Nephron progenitor cell (in vitro differentiated cells): ENCODE measurements around the gene SEPTIN10.
"Not testable (repeated sequence)": the region's sequence is repeated elsewhere in the genome, so short reads cannot be mapped to it uniquely, and the experiment has no call there.

Experiments
- DNase-seq: peaks from one replicate; pipeline ENCODE4 v3.0.0; 2021
- H3K27ac Mint-ChIP-seq: 2 replicates; pipeline ENCODE4 v1.8.0; 2021; ENCODE audit warnings: mild to moderate bottlenecking, moderate library complexity, mixed read lengths
- H3K27me3 Mint-ChIP-seq: 2 replicates; pipeline ENCODE4 v1.8.0; 2021; ENCODE audit warnings: mild to moderate bottlenecking, low read depth, mixed read lengths; ENCODE audit not compliant: poor library complexity
- H3K36me3 Mint-ChIP-seq: 2 replicates; pipeline ENCODE4 v1.8.0; 2021; ENCODE audit warnings: low read depth, mixed read lengths
- H3K4me1 Mint-ChIP-seq: 2 replicates; pipeline ENCODE4 v1.8.0; 2021; ENCODE audit warnings: mixed read lengths
- H3K4me3 Mint-ChIP-seq: 2 replicates; pipeline ENCODE4 v1.8.0; 2021; ENCODE audit warnings: mild to moderate bottlenecking, moderate library complexity, mixed read lengths
- H3K9me3 Mint-ChIP-seq: 2 replicates; pipeline ENCODE4 v1.8.0; 2021; ENCODE audit warnings: mild to moderate bottlenecking, moderate library complexity, mixed read lengths
- CTCF ChIP-seq: fragments of 200-600 bp; sonication (generic); IDR thresholded peaks from 2 replicates; pipeline ENCODE4 v1.5.0; 2021; ENCODE audit warnings: antibody characterized with exemption

The SEPTIN10 gene

GRCh38 chr2:109629867-109630266 lies 16.1 kb upstream of the SEPTIN10 start:
- H3K27ac Mint-ChIP-seq = no peak overlapping the region

GRCh38 chr2:109628321-109628720 lies 14.6 kb upstream of the SEPTIN10 start:
- H3K36me3 Mint-ChIP-seq, DNase-seq, H3K9me3 Mint-ChIP-seq, H3K4me1 Mint-ChIP-seq, H3K27ac Mint-ChIP-seq, H3K4me3 Mint-ChIP-seq: not testable (repeated sequence)
- peaks cover 22% of the 10 kb centered on the region for H3K27me3 Mint-ChIP-seq

More at GRCh38 chr2:109629867-109630266, 16.1 kb upstream of the SEPTIN10 start:
- DNase-seq = no peak
- no peak for TF ChIP-seq CTCF
- peaks cover 5% of the 10 kb centered on the region for H3K4me1 Mint-ChIP-seq
- H3K27me3 Mint-ChIP-seq = peaks cover 16% of the 10 kb centered on the region
- no peak overlapping the region for H3K4me3 Mint-ChIP-seq
- no peaks in the 10 kb centered on the region for H3K9me3 Mint-ChIP-seq
- H3K36me3 Mint-ChIP-seq = no peaks in the 10 kb centered on the region

- Mint-ChIP-seq H3K4me1 (no peaks in the 10 kb centered on the region), H3K9me3 (no peaks in the 10 kb centered on the region), H3K27me3 (peaks cover 19% of the 10 kb centered on the region), H3K27ac (no peak overlapping the region), H3K4me3 (no peak overlapping the region), H3K36me3 (no peaks in the 10 kb centered on the region)
- no peak for DNase-seq
- TF ChIP-seq CTCF = no peak
These were observed 10.6 kb upstream of the SEPTIN10 start for GRCh38 chr2:109624339-109624738.

GRCh38 chr2:109623923-109624322 lies 10.2 kb upstream of the SEPTIN10 start:
- peaks cover 19% of the 10 kb centered on the region for H3K27me3 Mint-ChIP-seq
- H3K36me3 Mint-ChIP-seq = no peaks in the 10 kb centered on the region
- no peak for DNase-seq
- H3K4me3 Mint-ChIP-seq = no peak overlapping the region
- no peak for TF ChIP-seq CTCF
- H3K27ac Mint-ChIP-seq = no peak overlapping the region
- H3K4me1 Mint-ChIP-seq = no peaks in the 10 kb centered on the region
- no peaks in the 10 kb centered on the region for H3K9me3 Mint-ChIP-seq

GRCh38 chr2:109623297-109623696 lies 9.5 kb upstream of the SEPTIN10 start:
- Mint-ChIP-seq H3K4me1 (no peaks in the 10 kb centered on the region), H3K9me3 (no peaks in the 10 kb centered on the region), H3K27ac (no peak overlapping the region), H3K36me3 (no peaks in the 10 kb centered on the region), H3K27me3 (peaks cover 19% of the 10 kb centered on the region), H3K4me3 (no peak overlapping the region)
- no peak for TF ChIP-seq CTCF
- DNase-seq = no peak

GRCh38 chr2:109619032-109619615 lies 5.4 kb upstream of the SEPTIN10 start:
- Mint-ChIP-seq H3K27me3 (peaks cover 26% of the 10 kb centered on the region), H3K36me3 (no peaks in the 10 kb centered on the region), H3K4me3 (no peak overlapping the region), H3K9me3 (no peaks in the 10 kb centered on the region), H3K4me1 (peaks cover 24% of the 10 kb centered on the region), H3K27ac (no peak overlapping the region)
- DNase-seq = no peak
- no peak for TF ChIP-seq CTCF
